HG02943 (cell line): Measurements from ENCODE around the gene DEPDC7.

Experiments
- ATAC-seq: cut with Tn5 transposase; IDR thresholded peaks from one replicate; pipeline ENCODE4 v1.9.1; 2021; ENCODE audit warnings: mild to moderate bottlenecking, low read depth, moderate library complexity; ENCODE audit not compliant: unreplicated experiment

The DEPDC7 gene

GRCh38 chr11:33057284-33057683 lies 41.6 kb downstream of the DEPDC7 start:
- no peak for ATAC-seq

DNA sequence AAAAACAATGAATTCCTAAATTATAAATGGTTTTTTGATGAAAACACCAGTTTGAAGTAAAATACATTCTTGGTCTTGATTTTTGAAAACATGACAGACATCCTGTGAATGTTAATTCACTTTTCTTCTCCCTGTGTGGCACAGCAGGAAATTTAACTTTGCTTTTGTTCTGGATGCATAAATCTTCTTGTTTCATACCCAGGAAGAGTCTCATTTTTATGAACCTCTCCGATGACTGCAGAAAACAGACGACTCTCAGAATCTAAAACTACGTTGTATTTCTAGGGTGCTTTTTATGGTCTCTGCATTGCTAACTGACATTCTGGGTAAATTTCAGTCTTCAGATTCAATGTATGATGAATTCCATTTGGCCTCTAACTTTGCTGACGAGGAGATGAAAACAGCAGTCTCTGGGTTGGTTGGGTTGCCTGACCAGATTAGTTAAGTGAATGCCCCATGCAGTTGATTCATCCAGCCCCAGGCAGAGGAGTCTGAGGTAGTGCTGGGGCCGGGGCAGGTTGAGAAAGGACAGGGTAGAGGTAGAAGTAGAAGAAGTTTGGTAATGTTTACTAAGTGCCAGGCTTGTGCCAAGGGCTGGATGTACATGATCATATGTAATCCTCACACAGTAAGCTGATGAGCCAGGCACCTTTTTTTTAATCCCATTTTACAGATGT lies 43.8 kb downstream of the DEPDC7 start:
- no peak for ATAC-seq

- no peak for ATAC-seq
Observed at GRCh38 chr11:33060271-33060670, 44.6 kb downstream of the DEPDC7 start.

- ATAC-seq = no peak
Observed at GRCh38 chr11:33062137-33062536, 46.5 kb downstream of the DEPDC7 start.

DNA sequence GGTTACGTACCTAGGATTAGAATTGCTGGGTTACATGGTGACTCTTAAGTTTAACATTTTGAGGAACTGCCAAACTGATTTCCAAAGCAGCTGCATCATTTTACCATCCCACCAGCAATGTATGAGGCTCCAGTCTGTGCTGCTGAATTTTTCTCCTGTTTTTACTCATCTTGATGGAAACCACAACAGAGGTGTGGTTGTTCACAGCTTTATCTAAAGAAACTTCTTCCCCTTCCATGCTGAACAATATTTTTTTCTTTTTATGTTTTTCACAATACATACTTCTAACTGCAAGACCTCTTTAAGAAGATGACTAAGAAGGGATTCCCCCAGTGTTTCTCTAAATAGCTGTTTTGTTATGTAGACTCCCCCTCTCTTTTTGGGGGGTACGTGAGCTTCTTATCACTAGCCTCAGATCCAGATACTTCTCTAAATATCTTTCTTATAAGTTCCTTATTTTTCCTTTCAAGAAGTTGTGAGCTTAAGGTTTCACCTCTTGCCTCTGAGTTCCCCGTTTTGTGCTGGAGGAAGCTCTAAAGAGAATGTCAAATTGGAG lies 47.7 kb downstream of the DEPDC7 start:
- no peak for ATAC-seq

- ATAC-seq = no peak
Observed at GRCh38 chr11:33064033-33064825, 48.6 kb downstream of the DEPDC7 start.

DNA sequence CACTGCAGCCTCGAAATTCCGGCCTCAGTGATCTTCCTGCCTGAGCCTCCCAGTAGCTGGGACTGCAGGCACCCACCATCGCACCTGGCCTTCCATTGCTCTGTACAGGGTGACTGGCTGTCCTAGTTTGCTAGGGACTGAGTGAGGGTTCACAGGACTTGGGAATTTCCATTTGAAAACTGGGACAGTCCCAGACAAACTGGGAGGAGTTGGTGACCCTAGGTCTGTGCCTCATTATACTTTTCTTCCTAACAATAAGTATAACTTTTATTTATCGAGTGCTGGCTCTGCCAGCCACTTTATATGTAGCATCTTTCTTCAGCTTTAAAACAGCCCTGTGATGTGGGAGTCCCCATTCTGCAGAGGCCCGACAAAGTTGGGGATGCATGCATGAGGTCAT lies 49.2 kb downstream of the DEPDC7 start:
- ATAC-seq = no peak

GRCh38 chr11:33065445-33066178 lies 49.9 kb downstream of the DEPDC7 start:
- no peak for ATAC-seq

GRCh38 chr11:33067294-33067693 lies 51.6 kb downstream of the DEPDC7 start:
- ATAC-seq = no peak

- no peak for ATAC-seq
Observed at GRCh38 chr11:33068611-33069340, 53.1 kb downstream of the DEPDC7 start.

DNA sequence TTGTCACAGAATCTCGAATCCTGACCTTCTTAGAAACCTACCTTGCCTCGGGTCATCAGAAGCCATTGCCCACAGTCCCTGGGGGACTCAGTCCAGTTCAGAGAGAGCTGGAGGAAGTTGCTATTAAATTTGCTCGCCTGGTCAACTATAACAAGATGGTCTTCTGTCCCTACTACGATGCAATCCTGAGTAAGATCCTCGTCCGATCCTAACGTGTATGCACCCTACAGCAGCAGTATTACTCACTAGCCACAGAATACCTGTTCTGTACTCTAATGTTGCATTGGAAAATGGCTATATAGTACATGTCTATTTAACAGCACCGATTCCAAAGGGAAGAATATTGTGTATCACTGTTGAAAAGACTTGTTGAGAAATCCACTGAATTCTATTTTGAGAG lies 56.8 kb downstream of the DEPDC7 start:
- no peak for ATAC-seq
